Endometrium (tissue), 2 donors: ENCODE data around the gene SPATA13.

Experiments
- FAIRE-seq: peaks from 2 replicates; lab custom pipeline; 2012; peaks lifted over from hg19 to GRCh38; lab: Jason Lieb, UNC
- donor health status: control.
- donor health status: control.

Gene SPATA13

DNA sequence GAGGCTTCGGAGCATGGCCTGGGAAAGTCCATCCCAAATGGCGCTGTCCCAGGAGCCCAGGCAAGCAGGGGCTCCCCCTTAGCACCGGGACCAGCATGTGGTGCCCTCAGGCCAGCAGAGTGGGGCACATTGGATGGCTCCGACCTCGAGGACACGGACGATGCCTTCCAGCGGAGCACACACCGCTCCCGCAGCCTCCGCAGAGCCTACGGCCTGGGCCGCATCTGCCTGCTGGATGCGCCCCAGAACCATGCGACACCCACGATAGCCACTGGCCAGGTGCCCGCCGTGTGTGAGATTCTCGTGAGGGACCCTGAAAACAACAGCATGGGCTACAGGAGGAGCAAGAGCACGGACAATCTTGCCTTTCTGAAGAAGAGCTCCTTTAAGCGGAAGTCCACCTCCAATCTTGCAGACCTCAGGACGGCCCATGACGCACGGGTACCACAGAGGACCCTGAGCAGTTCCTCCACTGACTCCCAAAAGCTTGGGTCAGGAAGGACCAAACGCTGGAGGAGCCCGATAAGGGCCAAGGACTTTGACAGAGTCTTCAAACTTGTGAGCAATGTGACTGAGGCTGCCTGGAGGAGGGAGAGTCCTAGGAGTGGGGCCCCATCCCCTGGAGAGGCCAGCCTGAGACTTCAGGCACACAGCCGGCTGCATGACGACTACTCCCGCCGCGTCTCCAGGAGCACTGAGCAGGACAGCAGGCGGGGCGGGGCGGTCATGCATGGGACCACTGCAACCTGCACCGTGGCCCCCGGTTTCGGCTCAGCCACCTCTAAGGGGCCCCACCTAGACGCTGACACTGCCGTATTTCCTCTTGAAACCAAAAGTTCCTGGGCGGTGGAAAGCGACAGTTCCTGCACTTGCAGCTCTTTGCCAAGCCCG, 63.1 kb downstream of the SPATA13 start:
- no peak for FAIRE-seq

DNA sequence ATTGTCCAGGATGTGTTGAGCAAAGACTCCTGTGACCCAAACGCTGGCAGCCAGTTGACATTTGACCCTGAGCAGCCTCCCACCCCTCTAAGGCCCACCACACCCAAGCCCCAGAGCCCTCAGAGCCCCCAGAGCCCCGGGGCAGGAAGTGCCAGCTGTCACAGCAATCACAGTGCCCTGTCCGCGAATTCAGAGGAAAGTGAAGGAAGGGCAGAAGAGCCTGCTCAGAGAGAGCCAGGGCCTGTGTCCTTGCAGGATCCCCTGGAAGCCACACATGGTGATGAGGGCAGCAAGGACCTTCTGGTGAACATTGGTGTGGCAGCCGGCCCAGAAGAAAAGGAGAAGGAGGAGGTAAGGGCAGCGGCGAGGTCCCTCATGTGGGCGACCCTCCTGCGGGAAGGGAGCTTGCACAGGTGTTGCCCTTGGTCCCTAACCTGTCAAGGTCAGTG, 63.7 kb downstream of the SPATA13 start:
- FAIRE-seq, result no peak

DNA sequence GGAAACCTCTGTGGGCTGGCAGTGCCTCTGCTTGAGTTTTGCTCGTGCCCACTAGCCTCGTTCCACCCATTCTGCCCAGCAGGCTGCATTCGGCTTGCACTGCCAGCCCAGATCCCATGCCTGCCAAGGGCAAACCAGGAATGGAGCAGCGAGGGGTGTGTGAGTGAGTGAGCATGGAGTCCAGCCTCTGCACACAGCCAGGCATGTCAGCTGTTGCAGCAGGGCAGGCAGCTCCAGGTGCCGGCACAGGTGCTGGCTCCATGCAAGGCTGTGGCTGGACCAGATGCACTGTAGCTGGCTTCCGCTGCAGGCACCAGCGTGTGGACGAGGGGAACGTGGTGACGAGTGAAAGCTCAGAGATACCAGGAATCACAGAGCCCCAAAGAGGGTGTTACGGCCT, 64.5 kb downstream of the SPATA13 start:
- no peak for FAIRE-seq

DNA sequence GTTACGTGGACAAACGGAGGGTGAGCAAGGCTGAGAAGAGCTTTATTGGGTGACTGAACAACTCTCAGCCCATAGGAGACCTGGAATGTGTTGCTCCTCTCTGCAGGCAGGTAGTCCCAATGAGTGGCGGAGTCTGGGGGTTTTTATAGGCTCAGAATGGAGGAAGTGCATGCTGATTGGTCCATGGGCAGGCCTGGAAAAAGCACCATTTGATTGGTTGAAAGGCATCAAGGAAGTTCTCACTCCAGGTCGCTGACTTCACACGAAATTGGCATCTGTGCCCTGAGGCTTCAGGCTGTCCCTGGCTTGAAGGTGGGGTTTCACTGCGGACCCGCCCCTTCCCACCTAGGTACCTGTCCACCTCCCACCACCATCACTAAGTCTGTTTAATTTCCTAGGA, 65.4 kb downstream of the SPATA13 start:
- no peak for FAIRE-seq

DNA sequence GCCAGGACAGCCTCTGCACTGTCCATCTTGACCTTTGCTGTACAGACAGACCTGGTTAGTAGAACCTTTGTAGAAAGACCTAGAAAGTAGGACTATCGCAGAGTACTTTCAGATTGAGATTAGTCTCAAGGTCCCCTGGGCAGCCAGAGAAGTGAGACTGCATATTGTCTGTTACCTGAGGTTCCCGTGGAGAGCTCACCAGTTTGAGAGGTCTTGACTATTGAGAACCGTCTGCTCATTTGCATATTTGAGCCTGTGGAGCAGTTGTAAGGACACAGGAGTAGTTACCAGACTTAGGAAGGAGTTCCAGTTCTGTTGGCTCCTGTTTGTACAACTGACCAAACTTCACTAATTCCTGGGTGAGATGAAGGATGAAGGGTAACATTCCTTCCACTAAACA, 66.2 kb downstream of the SPATA13 start:
- FAIRE-seq, result no peak

DNA sequence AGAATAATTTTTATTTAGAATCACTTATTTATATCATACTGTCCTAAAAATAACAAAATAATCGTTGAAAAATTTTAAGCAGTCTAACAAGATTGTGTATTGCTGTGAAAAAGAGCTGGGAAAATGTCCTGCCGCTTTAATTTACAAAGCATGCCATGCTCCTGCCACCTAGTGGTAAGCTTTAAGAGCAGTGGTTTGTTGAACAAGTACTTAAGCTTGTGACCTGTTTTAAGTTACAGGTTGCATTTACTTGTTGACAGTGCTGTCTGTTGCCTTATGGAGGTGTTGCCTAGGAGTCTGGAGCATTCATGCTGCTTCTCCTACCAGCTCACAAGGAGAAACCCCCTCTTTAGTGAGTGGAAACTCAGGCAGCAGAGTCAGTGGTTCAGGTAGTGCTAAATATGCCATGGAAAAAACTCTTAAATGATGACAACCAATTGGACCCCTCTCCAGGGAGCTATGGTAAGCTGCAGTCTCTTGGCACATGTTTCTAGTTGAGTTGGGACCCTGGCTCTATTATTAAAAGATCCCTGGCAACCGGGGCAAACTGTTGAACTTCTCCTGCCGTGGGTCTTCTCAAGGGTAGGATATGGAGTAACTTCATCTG, 68.4 kb downstream of the SPATA13 start:
- no peak for FAIRE-seq

DNA sequence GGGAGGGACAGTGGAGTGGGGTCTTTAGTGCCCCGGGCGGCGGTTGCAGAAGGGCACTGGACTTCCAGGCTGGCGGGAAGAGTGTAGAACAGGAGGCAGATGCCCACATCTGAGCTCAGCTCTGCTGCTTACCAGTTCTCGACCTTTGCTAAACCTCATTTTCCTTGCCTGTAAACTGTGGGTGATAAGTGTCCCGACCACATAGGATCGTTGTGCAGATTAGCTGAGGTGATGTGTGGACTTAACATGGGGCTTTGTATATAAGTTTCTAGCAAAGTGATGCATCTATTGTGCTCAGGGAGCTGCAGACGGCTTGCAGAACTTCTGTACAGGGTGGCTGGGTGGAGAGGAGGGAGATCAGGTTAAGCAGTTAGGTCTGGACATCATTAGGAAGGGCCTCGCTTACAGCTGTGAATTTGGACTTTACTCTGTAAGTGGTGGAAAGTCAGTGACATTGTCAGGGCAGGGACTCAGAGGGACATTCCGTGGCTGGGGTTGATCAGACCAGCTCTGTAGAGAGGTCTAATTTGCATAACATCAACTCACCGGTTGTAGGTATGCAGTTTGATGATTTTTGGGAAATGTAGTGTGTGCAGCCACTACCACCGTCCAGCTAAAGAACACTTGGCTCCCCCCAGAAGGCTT, 70.0 kb downstream of the SPATA13 start:
- no peak for FAIRE-seq

DNA sequence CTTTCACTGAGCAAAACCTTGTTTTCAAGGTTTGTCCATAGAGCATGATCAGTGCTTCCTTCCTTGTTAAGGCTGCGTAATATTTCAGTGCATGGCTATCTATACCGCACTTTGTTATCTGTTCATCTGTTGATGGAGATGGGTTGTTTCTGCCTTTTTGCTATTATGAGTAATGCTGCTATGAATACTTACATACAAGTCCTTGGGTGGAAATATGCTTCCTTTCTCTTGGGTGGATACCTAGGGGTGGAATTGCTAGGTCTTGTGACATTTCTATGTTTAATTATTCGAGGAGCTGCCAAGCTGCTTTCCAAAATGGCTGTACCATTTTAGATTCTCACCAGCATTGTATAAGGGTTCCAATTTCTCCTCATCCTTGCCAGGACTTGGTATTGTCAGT, 70.9 kb downstream of the SPATA13 start:
- FAIRE-seq, result no peak

DNA sequence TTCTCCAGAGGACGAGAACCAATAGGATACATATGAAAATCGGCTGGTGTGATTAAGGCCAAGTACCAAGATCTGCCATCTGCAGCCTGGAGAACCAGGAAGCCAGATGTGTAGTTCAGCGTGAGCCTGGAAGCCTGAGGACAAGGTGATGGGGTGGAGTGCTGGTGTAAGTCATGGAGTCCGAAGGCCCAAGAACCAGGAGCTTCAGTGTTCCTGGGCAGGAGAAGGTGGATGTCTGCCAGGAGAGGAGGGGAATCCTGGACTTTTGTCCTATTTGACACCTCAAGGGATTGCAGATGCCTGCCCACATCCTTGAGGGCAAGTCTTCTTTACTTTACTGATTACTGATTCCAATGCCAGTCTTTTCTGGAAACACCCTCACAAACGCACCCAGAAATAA, 71.5 kb downstream of the SPATA13 start:
- FAIRE-seq, result no peak

DNA sequence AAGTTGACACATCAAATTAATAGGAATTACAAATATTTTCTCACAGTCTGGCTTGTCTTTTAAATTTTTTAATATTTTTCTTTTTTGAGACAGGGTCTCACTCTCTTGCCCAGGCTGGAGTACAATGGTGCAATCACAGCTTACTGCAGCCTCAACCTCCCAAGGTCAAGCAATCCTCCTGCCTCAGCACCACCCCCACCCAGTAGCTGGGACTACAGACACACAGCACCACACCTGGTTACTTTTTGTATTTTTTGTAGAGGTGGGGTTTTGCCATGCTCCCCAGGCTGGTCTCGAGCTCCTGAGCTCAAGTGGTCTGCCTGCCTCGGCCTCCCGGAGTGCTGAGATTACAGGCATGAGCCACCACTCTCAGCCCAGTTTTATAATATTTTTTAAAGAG, 72.0 kb downstream of the SPATA13 start:
- FAIRE-seq, result no peak

DNA sequence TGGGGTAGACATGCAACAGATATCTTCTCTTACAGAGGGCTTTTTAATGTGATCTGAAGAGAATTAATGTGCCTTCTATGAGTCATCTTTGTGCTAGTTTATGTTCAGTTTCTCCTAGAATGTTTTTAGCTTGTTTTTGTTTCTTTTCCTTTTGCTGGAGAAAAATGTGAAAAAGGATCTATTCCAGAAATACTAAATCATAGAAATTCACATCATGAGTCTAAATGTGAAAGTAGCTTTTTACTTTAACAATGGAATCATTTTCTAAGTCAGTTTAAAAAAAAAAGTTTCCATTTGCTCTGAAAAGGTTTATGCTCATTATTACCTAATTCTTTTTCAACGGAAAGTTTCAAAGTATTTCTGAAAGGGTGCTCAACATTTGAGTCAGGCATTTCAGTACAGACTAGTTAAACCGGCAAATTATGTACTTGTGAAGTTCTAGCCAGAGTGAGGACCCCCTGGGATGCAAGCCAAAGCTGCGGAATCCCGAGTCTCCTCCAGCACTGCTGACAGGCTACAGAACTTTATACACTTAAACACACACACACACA, 72.9 kb downstream of the SPATA13 start:
- peak; percentile 88 for FAIRE-seq

DNA sequence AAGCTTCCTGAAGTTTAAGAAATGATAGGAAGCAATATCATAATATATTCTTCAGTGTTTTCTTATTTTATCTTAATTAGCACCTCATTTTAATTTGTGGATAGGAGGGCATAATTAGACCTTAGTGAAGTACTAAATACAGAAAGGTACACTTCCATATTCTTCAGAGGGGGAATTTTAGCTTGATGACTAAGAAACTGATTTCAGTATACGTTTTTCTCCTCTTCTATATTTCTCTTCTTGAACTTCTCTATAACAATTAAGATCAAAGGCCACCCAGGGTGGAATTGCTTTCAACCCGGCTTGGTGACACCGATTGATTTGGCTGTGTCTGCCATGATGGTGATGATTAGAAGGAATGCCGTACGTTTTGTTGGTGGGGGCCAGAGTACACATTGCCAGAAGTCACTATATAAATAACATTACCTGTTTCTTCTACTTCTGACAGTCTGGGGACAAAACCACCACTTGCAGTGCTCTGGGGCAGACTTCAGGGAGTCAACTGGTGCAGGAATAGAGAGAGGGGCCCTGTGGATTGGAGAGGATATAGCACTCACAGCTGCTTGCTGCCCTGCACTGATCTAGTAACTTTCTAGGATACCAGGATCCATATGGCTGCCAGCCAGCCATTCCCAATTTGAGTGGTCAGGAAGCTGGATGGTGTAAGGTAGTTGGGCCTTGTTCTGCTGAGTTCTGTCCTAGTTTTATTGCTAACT, 73.8 kb downstream of the SPATA13 start:
- FAIRE-seq, result no peak

DNA sequence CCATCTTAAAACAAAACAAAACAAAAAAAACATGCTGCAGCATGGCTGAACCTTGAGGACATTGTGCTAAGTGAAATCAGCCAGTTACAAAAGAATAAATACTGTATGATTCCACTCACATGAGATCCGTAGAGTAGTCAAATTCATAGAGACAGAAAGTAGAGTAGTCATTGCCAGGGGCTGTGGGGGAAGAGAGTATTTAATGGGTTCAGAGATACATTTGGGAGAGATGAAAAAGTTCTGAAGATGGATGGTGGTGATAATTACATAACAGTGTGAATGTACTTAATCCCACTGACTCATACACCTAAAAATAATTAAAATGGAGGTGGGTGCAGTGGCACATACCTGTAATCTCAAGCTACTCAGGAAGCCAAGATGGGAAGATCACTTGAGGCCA, 76.8 kb downstream of the SPATA13 start:
- no peak for FAIRE-seq

DNA sequence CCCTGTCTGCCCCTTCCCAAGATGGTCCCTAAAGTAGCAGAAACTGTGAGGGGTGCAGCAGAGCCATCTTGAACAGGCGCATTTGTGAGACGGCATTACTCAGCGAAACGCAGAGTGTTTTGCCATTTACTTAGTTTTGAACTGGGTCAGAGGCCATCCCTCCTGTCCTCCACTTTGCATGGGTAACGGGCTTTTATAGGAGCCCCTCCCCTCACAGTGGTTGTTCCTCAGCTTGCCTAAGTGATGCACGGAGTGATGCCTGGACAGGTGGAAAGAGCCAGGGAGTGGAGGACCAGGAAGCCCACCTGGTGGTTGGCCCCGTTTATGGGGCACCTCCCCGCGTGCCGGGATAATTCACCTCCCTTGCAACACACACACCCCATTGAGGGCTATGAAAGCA, 80.8 kb downstream of the SPATA13 start:
- FAIRE-seq, result no peak

DNA sequence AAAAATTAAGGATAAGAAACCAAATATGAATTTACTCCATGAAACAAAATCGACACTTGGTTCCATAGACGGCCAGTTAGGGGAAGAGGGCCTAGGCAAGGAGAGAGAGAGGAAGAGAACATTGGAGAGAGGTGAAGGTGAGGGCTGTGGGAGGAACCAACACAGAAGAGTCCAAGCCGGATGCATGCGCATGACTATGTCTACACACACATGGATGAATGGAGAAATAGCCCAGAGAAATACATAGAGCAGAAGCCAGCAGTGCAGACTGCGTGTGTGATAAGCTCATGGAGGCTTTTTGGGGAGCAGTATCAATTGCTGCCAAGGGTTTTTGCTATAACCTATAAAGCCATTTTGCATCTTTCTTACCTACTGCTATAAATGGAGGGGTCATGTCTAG, 81.6 kb downstream of the SPATA13 start:
- FAIRE-seq, result no peak

DNA sequence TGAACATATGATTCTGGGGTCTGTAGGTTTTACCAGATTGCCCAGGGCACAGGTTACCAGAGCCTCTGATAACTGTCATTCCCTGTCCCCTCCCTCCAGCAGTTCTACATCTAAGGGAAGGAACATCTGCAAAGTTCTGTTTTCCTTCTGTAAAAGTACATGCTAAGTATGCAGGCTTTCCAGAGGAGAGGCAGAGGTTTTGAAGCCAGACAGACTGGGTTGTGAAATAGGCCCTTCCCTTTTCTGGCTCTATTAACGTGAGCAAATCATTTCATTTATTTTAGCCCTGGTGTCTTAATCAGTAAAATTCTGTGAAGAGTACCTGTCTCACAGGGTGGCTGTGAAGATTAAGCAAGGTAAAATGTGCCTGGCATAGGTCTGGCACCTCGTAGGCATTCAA, 82.8 kb downstream of the SPATA13 start:
- no peak for FAIRE-seq

DNA sequence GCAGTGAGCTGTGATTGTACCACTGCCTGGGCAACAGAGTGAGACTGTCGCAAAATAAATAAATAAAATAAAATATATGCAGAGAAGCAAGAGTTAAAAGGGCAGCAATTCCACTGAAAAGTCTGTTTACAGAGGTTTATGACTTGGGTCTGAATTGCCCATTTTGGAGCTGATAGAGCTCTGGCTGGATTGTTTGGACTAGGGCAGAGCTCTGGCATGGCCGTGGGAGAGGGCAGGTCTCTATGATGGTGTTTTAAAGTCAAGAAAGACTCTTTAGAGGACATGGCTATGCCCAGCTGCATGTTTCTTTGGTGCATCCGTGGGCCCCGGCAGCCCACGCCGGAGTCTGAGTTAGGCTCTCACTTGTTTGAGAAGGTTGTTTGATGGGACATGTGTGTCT, 84.3 kb downstream of the SPATA13 start:
- no peak for FAIRE-seq

DNA sequence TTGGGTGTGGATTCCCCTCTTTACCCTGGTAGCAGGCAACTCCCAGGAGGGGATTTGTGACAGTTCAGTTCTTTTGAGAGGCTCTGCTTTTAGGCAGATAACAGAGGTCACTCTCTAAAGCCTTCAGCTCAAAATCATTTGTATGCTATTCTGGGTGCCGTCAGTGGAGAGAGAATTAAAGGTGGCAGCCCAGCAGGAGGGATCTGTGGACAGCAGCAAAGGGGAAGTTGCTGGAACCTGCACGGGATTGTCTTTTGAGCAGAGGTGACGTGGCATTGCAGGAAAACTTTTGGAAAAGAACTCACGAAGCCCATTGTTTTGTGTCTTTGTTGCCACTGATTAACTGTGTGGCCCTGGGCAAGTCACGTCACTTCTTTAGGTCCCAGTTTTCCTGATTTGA, 86.5 kb downstream of the SPATA13 start:
- no peak for FAIRE-seq

DNA sequence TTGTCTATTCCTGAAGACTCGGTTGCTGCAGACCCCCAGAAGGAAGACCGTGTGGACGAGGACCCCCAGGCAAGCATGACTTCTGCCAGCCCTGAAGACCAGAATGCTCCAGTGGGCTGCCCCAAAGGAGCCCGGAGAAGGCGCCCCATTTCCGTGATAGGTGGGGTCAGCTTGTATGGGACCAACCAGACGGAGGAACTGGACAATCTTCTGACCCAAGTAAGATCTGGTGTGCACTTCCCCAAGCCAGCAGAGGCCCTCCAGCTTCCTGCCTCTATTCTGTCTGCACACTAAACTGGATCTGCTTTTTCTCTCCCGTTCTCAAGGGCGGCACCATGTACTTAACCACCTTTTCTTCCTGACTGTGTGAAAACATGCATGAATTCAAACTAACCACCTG, 89.1 kb downstream of the SPATA13 start:
- no peak for FAIRE-seq

DNA sequence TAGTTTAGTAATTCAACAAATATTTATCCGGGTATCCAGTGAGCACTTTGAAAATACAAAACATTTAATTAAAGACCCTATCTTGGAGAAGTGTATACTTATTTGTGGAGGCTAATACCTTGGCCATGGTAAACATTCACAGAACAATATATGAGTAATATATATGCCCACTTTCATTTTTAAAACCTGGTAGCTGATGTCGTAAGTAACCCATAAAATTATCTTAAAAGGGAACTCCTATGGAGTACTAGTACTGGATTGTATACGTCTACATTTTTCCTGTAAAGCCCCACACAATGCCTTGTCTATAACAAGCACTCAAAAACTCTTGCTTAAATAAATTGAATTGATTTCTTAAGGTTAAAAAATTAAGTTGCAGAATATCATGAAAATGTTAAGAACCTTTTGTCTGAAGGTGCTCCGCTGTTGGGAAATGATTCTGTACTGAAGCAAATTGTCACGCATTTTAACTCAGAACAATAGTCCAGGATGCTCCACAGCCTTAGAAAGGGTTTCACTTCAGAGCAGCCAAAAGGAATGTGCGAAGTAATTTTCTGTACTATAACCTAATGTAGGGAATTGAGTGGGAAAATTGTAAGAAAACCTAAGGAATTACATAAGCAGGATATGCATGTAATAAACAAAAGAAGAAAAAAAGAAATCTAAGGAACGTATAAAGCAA, 90.0 kb downstream of the SPATA13 start:
- FAIRE-seq, result peak; percentile 23

DNA sequence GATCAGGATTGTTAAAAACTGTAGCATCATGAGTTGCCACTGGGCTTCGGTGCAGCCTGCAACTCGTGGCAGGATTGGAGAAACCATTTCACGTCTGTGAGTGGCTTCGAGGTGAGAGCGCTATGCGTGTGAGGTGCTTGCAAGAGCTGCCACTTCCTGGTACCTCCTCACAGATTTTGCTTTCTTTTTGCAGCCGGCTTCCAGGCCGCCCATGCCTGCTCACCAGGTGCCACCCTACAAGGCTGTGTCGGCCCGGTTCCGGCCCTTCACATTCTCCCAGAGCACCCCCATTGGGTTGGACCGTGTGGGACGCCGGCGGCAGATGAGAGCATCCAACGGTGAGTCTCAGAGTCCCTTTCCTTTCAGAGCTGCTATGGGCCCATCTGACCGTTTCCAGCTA, 91.0 kb downstream of the SPATA13 start:
- FAIRE-seq, result no peak

DNA sequence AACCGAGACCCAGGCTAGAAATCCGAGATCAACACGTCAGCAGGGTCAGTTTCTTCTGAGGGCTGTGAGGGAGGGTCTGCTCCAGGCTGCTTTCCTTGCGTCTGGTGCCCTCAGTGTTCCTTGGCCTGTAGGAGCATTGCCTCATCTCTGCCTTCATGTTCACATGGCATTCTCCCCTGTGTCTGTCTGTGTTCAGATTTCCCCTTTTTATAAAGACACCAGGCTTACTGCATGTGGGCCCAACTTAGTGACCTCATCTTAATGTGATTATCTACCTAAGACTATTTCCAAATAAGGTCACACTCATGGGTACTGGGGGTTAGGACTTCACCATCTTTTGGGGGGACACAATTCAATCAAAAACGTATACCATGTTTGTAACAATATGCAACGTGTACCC, 91.6 kb downstream of the SPATA13 start:
- FAIRE-seq, result no peak
